Hepatocyte (in vitro differentiated cells): ENCODE data around the gene ADCK2.

Experiments
- CTCF ChIP-seq: fragments of 200-600 bp; sonication (generic); IDR thresholded peaks from 2 replicates; pipeline ENCODE4 v1.5.1; 2016; ENCODE audit warnings: antibody characterized with exemption, mild to moderate bottlenecking; ENCODE audit not compliant: poor library complexity
- EZH2 ChIP-seq: fragments of 200-600 bp; sonication (generic); IDR thresholded peaks from 2 replicates; pipeline ENCODE4 v1.6.1; 2016; ENCODE audit warnings: antibody characterized with exemption, mild to moderate bottlenecking, borderline replicate concordance
- EZH2phosphoT487 ChIP-seq: fragments of 200-600 bp; sonication (generic); IDR thresholded peaks from one replicate; pipeline ENCODE4 v1.6.1; 2018; ENCODE audit warnings: antibody characterized with exemption, mild to moderate bottlenecking, low read depth, moderate library complexity; ENCODE audit not compliant: unreplicated experiment, severe bottlenecking

GRCh38 chr7:140680886-140681285 is 8.1 kb downstream of the ADCK2 start:
- TF ChIP-seq CTCF (no peak), EZH2phosphoT487 (no peak), EZH2 (no peak)
